PFSK-1 (cell line): ENCODE results near the gene TLR1.

Experiments
- FOXP2 ChIP-seq: optimal IDR thresholded peaks from 2 replicates; pipeline ENCODE3; 2011; ENCODE audit warnings: borderline replicate concordance, control low read depth, inconsistent platforms; ENCODE audit not compliant: insufficient read depth; ENCODE audit errors: extremely low read length, extremely low read depth
- POLR2AphosphoS5 ChIP-seq: IDR thresholded peaks from 2 replicates; pipeline ENCODE4 v1.6.1; 2012; ENCODE audit warnings: low read depth, mild to moderate bottlenecking, control low read depth, low read length, moderate library complexity
- REST ChIP-seq, 2 experiments: IDR thresholded peaks; 2 replicates each; pipeline versions ENCODE4 v1.6.1 to v1.8.0; 2011 to 2012; ENCODE audit warnings: low read depth in 2 of 2, low read length in 2 of 2, control low read depth in 1 of 2, inconsistent platforms in 1 of 2, mild to moderate bottlenecking in 1 of 2, moderate library complexity in 1 of 2; ENCODE audit not compliant: insufficient read depth in 1 of 2
- SIN3A ChIP-seq: IDR thresholded peaks from 2 replicates; pipeline ENCODE4 v1.6.1; 2012; ENCODE audit warnings: mild to moderate bottlenecking, low read length, moderate library complexity, borderline replicate concordance; ENCODE audit not compliant: insufficient read depth
- TAF1 ChIP-seq: IDR thresholded peaks from 2 replicates; pipeline ENCODE4 v1.6.1; 2012; ENCODE audit warnings: low read length, control low read depth, borderline replicate concordance; ENCODE audit not compliant: insufficient read depth

DNA sequence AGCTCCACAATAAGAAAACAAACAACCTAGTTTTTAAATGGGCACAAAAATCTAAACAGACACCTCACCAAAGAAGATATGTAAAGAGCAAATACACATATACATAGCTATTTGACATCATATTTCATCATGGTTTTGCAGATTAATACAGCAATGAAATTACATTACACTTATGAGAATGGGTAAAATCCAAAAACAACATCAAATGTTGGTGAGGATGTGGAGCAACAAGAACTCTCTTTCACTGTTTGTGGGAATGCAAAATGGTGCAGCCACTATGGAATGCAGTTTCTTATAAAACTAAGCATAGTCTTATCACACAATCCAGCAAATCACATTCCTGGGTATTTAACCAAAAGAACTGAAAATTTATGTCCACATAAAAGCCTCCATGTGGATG lies 27.1 kb upstream of the TLR1 start:
- TF ChIP-seq POLR2AphosphoS5: no peak
- TF ChIP-seq SIN3A: no peak
- TF ChIP-seq TAF1: no peak
- TF ChIP-seq REST (IDR thresholded peaks at IDR 0.05; ENCODE audit: insufficient read depth in 1 of 2, low read depth in 2 of 2, low read length in 2 of 2): no peak
- no peak for TF ChIP-seq FOXP2
